ENCODE data around the gene MSI2. TPM values are rescaled to one million over a fixed set of nuclear protein-coding genes. Genes with fewer than 3 reads are reported as not detected.

Gene MSI2
- total RNA-seq, 4 donors from 2014 or later = 27.3 to 50.4 (median 36.8) TPM

DNA sequence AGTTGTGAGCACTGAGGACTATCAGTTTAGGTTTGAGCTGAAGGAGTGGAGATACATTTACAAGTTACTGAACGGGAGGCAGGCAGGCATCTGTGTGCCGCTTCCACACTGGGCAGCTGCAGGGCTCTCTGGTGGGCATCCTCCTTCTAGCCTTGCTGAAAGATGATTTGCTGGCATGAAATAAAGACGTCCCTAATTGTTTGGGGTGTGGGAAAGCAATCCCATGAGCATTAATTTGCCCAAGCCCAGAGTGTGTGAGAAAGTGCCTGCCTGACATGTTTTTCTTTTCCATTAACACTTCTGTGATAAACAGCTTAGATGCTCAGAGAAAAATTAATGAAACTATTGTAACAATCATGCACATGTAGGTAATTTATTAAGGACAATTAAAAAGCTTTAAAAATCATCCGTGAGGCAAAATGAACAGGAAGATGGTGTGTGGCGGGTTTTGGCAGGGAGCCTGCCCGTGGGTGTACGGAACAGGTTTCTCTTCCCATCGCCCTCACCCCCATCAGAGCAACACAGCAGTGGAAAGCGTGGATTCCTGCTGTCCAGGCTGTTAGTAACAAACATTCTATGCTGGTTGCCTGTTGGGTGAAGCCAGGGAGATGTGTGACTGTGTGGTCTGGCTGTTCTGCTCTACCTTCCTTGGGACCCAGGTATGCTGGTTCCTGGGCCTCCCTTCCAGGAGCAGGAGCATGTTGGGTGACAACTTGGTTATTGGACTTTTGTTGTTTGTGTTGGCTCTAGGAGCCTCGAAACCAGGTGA lies 191.9 kb downstream of the MSI2 start:
- peaks cover 0 to 6% (median 0%) of the 10 kb centered on the region in 3 donors for H3K4me1 ChIP-seq
- no peak overlapping the region for H3K4me3 ChIP-seq
- H3K27me3 ChIP-seq = no peaks in the 10 kb centered on the region
- TF ChIP-seq POLR2AphosphoS5 (IDR thresholded peaks at IDR 0.05) (no peak), POLR2A (IDR thresholded peaks at IDR 0.05) (no peak), EP300 (IDR thresholded peaks at IDR 0.05) (no peak)
- TF ChIP-seq, protein P1, sequence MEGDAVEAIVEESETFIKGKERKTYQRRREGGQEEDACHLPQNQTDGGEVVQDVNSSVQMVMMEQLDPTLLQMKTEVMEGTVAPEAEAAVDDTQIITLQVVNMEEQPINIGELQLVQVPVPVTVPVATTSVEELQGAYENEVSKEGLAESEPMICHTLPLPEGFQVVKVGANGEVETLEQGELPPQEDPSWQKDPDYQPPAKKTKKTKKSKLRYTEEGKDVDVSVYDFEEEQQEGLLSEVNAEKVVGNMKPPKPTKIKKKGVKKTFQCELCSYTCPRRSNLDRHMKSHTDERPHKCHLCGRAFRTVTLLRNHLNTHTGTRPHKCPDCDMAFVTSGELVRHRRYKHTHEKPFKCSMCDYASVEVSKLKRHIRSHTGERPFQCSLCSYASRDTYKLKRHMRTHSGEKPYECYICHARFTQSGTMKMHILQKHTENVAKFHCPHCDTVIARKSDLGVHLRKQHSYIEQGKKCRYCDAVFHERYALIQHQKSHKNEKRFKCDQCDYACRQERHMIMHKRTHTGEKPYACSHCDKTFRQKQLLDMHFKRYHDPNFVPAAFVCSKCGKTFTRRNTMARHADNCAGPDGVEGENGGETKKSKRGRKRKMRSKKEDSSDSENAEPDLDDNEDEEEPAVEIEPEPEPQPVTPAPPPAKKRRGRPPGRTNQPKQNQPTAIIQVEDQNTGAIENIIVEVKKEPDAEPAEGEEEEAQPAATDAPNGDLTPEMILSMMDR (IDR thresholded peaks at IDR 0.05) = no peak
- no peak for ATAC-seq
- no peak overlapping the region for H3K27ac ChIP-seq
- WGBS, 2 donors (ENCODE audit: low coverage in 1 of 2) = 63 to 76% methylated on average over 3 to 7 of the region's 10 CpGs
- no peaks in the 10 kb centered on the region for H3K9me3 ChIP-seq
- no peaks in the 10 kb centered on the region for H3K36me3 ChIP-seq

DNA sequence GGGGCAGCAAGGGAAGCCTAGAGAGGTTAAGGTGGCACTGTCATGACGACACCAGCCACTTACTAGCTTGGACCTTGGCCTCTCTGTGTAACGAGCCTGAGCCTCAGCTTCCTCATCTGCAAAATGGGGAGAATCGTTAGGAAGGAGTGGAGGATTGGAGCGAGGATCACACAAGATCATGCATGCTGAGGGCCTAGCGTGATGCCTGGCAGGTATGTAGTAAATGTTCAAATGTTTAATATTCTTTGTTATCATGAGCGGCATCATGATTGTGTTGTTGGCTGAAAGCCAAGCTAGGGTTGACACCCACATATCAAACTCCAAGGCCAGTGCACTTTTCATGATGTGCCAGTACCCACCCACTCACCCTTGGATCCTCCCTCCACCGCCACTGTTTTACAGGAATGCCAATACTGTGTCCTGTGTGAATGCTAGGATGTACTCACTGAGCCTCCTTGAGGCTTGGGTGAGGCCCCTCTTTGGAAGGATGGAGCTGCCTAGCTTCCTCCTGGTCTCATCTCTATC lies 192.5 kb downstream of the MSI2 start:
- H3K36me3 ChIP-seq = no peaks in the 10 kb centered on the region

DNA sequence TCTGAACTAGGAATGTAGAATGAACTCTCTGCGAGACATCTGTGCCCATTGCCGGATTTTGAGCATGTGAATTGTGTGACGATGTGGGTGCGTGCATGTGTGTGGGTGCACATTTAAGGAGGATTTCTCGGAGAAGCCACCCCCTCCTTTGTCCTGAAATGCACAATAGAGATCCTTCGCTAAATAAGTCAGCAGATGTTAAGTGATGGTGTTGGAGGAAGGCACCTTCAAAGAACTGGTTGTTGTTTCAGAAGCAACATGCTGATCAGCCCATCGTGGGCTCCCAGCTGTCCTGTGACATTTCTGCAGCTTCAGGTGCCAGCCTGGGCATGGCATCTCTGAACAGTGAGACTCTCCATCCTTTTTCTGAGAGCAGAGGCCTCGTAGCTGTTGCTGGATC lies 194.9 kb downstream of the MSI2 start:
- WGBS, 2 donors (ENCODE audit: low coverage in 1 of 2) = 90 to 91% methylated on average over 7 of the region's 8 CpGs
- Histone ChIP-seq H3K27ac (no peak overlapping the region), H3K9me3 (no peaks in the 10 kb centered on the region), H3K36me3 (no peaks in the 10 kb centered on the region), H3K4me3 (no peak overlapping the region), H3K27me3 (no peaks in the 10 kb centered on the region), H3K4me1 (peaks cover 0 to 17% (median 0%) of the 10 kb centered on the region in 3 donors)
- TF ChIP-seq POLR2AphosphoS5 (IDR thresholded peaks at IDR 0.05) (no peak), POLR2A (IDR thresholded peaks at IDR 0.05) (no peak), EP300 (IDR thresholded peaks at IDR 0.05) (no peak)
- TF ChIP-seq, protein P1 (IDR thresholded peaks at IDR 0.05) = no peak
- no peak for ATAC-seq

More for the DNA sequence above, 192.5 kb downstream of the MSI2 start:
- TF ChIP-seq POLR2AphosphoS5 (IDR thresholded peaks at IDR 0.05) = no peak
- no peak for TF ChIP-seq EP300 (IDR thresholded peaks at IDR 0.05)
- no peak for TF ChIP-seq POLR2A (IDR thresholded peaks at IDR 0.05)
- TF ChIP-seq, protein P1 (IDR thresholded peaks at IDR 0.05) = no peak
- Histone ChIP-seq H3K4me3 (no peak overlapping the region), H3K4me1 (no peaks in the 10 kb centered on the region), H3K27ac (no peak overlapping the region), H3K9me3 (no peaks in the 10 kb centered on the region), H3K27me3 (no peaks in the 10 kb centered on the region)
- WGBS, 2 donors (ENCODE audit: low coverage in 1 of 2) = 93 to 100% methylated on average over 4 to 5 of the region's 7 CpGs
- ATAC-seq = no peak

DNA sequence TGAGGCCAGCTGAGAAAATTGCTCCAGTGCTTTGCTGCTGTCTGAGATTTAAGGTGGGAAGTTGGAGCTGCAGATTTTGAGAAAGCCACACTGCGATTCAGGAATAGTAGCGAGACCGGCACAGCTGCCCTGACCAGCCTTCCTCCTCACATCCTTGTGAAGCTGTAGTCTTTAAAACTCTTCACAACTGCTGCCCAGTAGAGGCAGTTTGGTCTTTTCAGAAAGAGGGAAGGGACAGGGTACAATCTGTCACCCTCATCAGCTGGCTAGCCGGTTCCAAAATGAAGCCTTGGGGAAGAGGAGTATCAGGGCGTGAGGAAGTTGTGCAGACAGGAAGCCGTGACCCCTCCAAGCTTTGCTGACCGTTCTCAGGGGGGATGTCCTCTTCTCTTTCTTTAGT lies 195.3 kb downstream of the MSI2 start:
- TF ChIP-seq EP300 (IDR thresholded peaks at IDR 0.05) (no peak), POLR2AphosphoS5 (IDR thresholded peaks at IDR 0.05) (no peak), POLR2A (IDR thresholded peaks at IDR 0.05) (no peak)
- TF ChIP-seq, protein P1 (IDR thresholded peaks at IDR 0.05) = no peak
- Histone ChIP-seq H3K9me3 (no peaks in the 10 kb centered on the region), H3K27me3 (no peaks in the 10 kb centered on the region), H3K4me3 (no peak overlapping the region), H3K27ac (no peak overlapping the region), H3K4me1 (peaks cover 0 to 17% (median 0%) of the 10 kb centered on the region in 3 donors), H3K36me3 (no peaks in the 10 kb centered on the region)
- 76 to 100% methylated on average over 2 to 6 of the region's 7 CpGs for WGBS, 2 donors (ENCODE audit: low coverage in 1 of 2)
- ATAC-seq = no peak

All from gastroesophageal sphincter (tissue), 4 donors.